ENCODE data around the gene LSM4. TPM values are rescaled to one million over a fixed set of nuclear protein-coding genes. Genes with fewer than 3 reads are reported as not detected.

Gene LSM4
- total RNA-seq, 1 donor from 2014 or later = 119 TPM

GRCh38 chr19:18295034-18295451 lies 27.8 kb downstream of the LSM4 start:
- Histone ChIP-seq H3K4me1 (ENCODE audit: control insufficient read depth in 3 of 3, insufficient read depth in 3 of 3, low read length in 3 of 3) (peaks cover 6 to 25% (median 22%) of the 10 kb centered on the region in 3 donors), H3K9me3 (ENCODE audit: control insufficient read depth in 3 of 3, low read length in 3 of 3) (no peaks in the 10 kb centered on the region), H3K9ac (ENCODE audit: low read depth in 1 of 3, low read length in 3 of 3) (no peak overlapping the region), H3K4me3 (ENCODE audit: low read length in 3 of 3) (no peak overlapping the region), H3K36me3 (ENCODE audit: control insufficient read depth in 3 of 3, insufficient read depth in 3 of 3, low read length in 3 of 3) (no peaks in the 10 kb centered on the region), H3K27me3 (ENCODE audit: control insufficient read depth in 3 of 3, insufficient read depth in 3 of 3, low read length in 3 of 3) (no peaks in the 10 kb centered on the region), H3K27ac (ENCODE audit: low read depth, low read length) (no peak overlapping the region)

- no peak overlapping the region for H3K4me3 ChIP-seq (ENCODE audit: low read length in 3 of 3)
- no peak overlapping the region for H3K9ac ChIP-seq (ENCODE audit: low read depth in 1 of 3, low read length in 3 of 3)
- peak overlapping the region; percentile 97 for H3K27ac ChIP-seq (ENCODE audit: low read depth, low read length)
- no peaks in the 10 kb centered on the region for H3K9me3 ChIP-seq (ENCODE audit: control insufficient read depth in 3 of 3, low read length in 3 of 3)
- H3K36me3 ChIP-seq (ENCODE audit: control insufficient read depth in 3 of 3, insufficient read depth in 3 of 3, low read length in 3 of 3) = no peaks in the 10 kb centered on the region
- H3K27me3 ChIP-seq (ENCODE audit: control insufficient read depth in 3 of 3, insufficient read depth in 3 of 3, low read length in 3 of 3) = no peaks in the 10 kb centered on the region
- H3K4me1 ChIP-seq (ENCODE audit: control insufficient read depth in 3 of 3, insufficient read depth in 3 of 3, low read length in 3 of 3) = peaks cover 6 to 25% (median 23%) of the 10 kb centered on the region in 3 donors
These were observed 28.4 kb downstream of the LSM4 start for GRCh38 chr19:18294467-18294864.

- H3K27me3 ChIP-seq (ENCODE audit: control insufficient read depth in 3 of 3, insufficient read depth in 3 of 3, low read length in 3 of 3) = no peaks in the 10 kb centered on the region
- H3K4me3 ChIP-seq (ENCODE audit: low read length in 3 of 3) = peak overlapping the region in 1 of 3 donors; percentile 54
- H3K36me3 ChIP-seq (ENCODE audit: control insufficient read depth in 3 of 3, insufficient read depth in 3 of 3, low read length in 3 of 3) = no peaks in the 10 kb centered on the region
- H3K27ac ChIP-seq (ENCODE audit: low read depth, low read length) = peak overlapping the region; percentile 97
- peak overlapping the region in 1 of 3 donors; percentile 96 for H3K9ac ChIP-seq (ENCODE audit: low read depth in 1 of 3, low read length in 3 of 3)
- H3K4me1 ChIP-seq (ENCODE audit: control insufficient read depth in 3 of 3, insufficient read depth in 3 of 3, low read length in 3 of 3) = peaks cover 6 to 25% (median 23%) of the 10 kb centered on the region in 3 donors
- H3K9me3 ChIP-seq (ENCODE audit: control insufficient read depth in 3 of 3, low read length in 3 of 3) = no peaks in the 10 kb centered on the region
These were observed 29.0 kb downstream of the LSM4 start for GRCh38 chr19:18293642-18294466.

GRCh38 chr19:18292810-18293641 lies 29.9 kb downstream of the LSM4 start:
- H3K36me3 ChIP-seq (ENCODE audit: control insufficient read depth in 3 of 3, insufficient read depth in 3 of 3, low read length in 3 of 3) = no peaks in the 10 kb centered on the region
- peak overlapping the region; percentile 79 to 84 (median 83) for H3K4me3 ChIP-seq (ENCODE audit: low read length in 3 of 3)
- H3K27me3 ChIP-seq (ENCODE audit: control insufficient read depth in 3 of 3, insufficient read depth in 3 of 3, low read length in 3 of 3) = no peaks in the 10 kb centered on the region
- H3K9ac ChIP-seq (ENCODE audit: low read depth in 1 of 3, low read length in 3 of 3) = peak overlapping the region; percentile 92 to 97 (median 96)
- no peaks in the 10 kb centered on the region for H3K9me3 ChIP-seq (ENCODE audit: control insufficient read depth in 3 of 3, low read length in 3 of 3)
- H3K27ac ChIP-seq (ENCODE audit: low read depth, low read length) = peak overlapping the region; percentile 97
- H3K4me1 ChIP-seq (ENCODE audit: control insufficient read depth in 3 of 3, insufficient read depth in 3 of 3, low read length in 3 of 3) = peaks cover 6 to 25% (median 23%) of the 10 kb centered on the region in 3 donors

- Histone ChIP-seq H3K4me1 (ENCODE audit: control insufficient read depth in 3 of 3, insufficient read depth in 3 of 3, low read length in 3 of 3) (peaks cover 6 to 25% (median 23%) of the 10 kb centered on the region in 3 donors), H3K9me3 (ENCODE audit: control insufficient read depth in 3 of 3, low read length in 3 of 3) (no peaks in the 10 kb centered on the region), H3K27me3 (ENCODE audit: control insufficient read depth in 3 of 3, insufficient read depth in 3 of 3, low read length in 3 of 3) (no peaks in the 10 kb centered on the region), H3K27ac (ENCODE audit: low read depth, low read length) (peak overlapping the region; percentile 97), H3K36me3 (ENCODE audit: control insufficient read depth in 3 of 3, insufficient read depth in 3 of 3, low read length in 3 of 3) (no peaks in the 10 kb centered on the region), H3K4me3 (ENCODE audit: low read length in 3 of 3) (peak overlapping the region; percentile 79 to 84 (median 83)), H3K9ac (ENCODE audit: low read depth in 1 of 3, low read length in 3 of 3) (peak overlapping the region; percentile 92 to 97 (median 96))
These were observed 30.4 kb downstream of the LSM4 start for GRCh38 chr19:18292462-18292809.

GRCh38 chr19:18291590-18292461 lies 31.1 kb downstream of the LSM4 start:
- peak overlapping the region; percentile 92 to 97 (median 96) for H3K9ac ChIP-seq (ENCODE audit: low read depth in 1 of 3, low read length in 3 of 3)
- H3K4me1 ChIP-seq (ENCODE audit: control insufficient read depth in 3 of 3, insufficient read depth in 3 of 3, low read length in 3 of 3) = peaks cover 6 to 25% (median 23%) of the 10 kb centered on the region in 3 donors
- H3K36me3 ChIP-seq (ENCODE audit: control insufficient read depth in 3 of 3, insufficient read depth in 3 of 3, low read length in 3 of 3) = no peaks in the 10 kb centered on the region
- peak overlapping the region; percentile 97 for H3K27ac ChIP-seq (ENCODE audit: low read depth, low read length)
- peak overlapping the region; percentile 79 to 84 (median 83) for H3K4me3 ChIP-seq (ENCODE audit: low read length in 3 of 3)
- H3K9me3 ChIP-seq (ENCODE audit: control insufficient read depth in 3 of 3, low read length in 3 of 3) = no peaks in the 10 kb centered on the region
- no peaks in the 10 kb centered on the region for H3K27me3 ChIP-seq (ENCODE audit: control insufficient read depth in 3 of 3, insufficient read depth in 3 of 3, low read length in 3 of 3)

- Histone ChIP-seq H3K27ac (ENCODE audit: low read depth, low read length) (peak overlapping the region; percentile 97), H3K27me3 (ENCODE audit: control insufficient read depth in 3 of 3, insufficient read depth in 3 of 3, low read length in 3 of 3) (no peaks in the 10 kb centered on the region), H3K4me3 (ENCODE audit: low read length in 3 of 3) (peak overlapping the region in 1 of 3 donors; percentile 79), H3K9ac (ENCODE audit: low read depth in 1 of 3, low read length in 3 of 3) (peak overlapping the region in 2 of 3 donors; percentile 96 to 97), H3K36me3 (ENCODE audit: control insufficient read depth in 3 of 3, insufficient read depth in 3 of 3, low read length in 3 of 3) (no peaks in the 10 kb centered on the region), H3K4me1 (ENCODE audit: control insufficient read depth in 3 of 3, insufficient read depth in 3 of 3, low read length in 3 of 3) (peaks cover 6 to 25% (median 23%) of the 10 kb centered on the region in 3 donors), H3K9me3 (ENCODE audit: control insufficient read depth in 3 of 3, low read length in 3 of 3) (no peaks in the 10 kb centered on the region)
These were observed 31.8 kb downstream of the LSM4 start for GRCh38 chr19:18291019-18291524.

- no peak overlapping the region for H3K4me3 ChIP-seq (ENCODE audit: low read length in 3 of 3)
These were observed 32.4 kb downstream of the LSM4 start for GRCh38 chr19:18290302-18291018.

More at GRCh38 chr19:18290302-18291018, 32.4 kb downstream of the LSM4 start:
- peak overlapping the region; percentile 30 for H3K27ac ChIP-seq (ENCODE audit: low read depth, low read length)
- no peaks in the 10 kb centered on the region for H3K27me3 ChIP-seq (ENCODE audit: control insufficient read depth in 3 of 3, insufficient read depth in 3 of 3, low read length in 3 of 3)
- no peaks in the 10 kb centered on the region for H3K9me3 ChIP-seq (ENCODE audit: control insufficient read depth in 3 of 3, low read length in 3 of 3)
- no peak overlapping the region for H3K9ac ChIP-seq (ENCODE audit: low read depth in 1 of 3, low read length in 3 of 3)
- H3K4me1 ChIP-seq (ENCODE audit: control insufficient read depth in 3 of 3, insufficient read depth in 3 of 3, low read length in 3 of 3) = peaks cover 6 to 25% (median 23%) of the 10 kb centered on the region in 3 donors
- no peaks in the 10 kb centered on the region for H3K36me3 ChIP-seq (ENCODE audit: control insufficient read depth in 3 of 3, insufficient read depth in 3 of 3, low read length in 3 of 3)

All from skeletal muscle tissue (tissue), 4 donors.